IMR-90 (cell line): Measurements from ENCODE around the gene LYPD6B. TPM values are rescaled to one million over a fixed set of nuclear protein-coding genes. Genes with fewer than 3 reads are reported as not detected.

Experiments
- ATAC-seq: fragments of 200-7000 bp; cut with Tn5 transposase; 2 replicates; pipeline ENCODE4 v1.9.1; 2020; ENCODE audit warnings: low read depth, mild to moderate bottlenecking, moderate library complexity
- BruUV-seq: library from RNA; stranded (reverse); fragments of 400-500 nt; replicated peaks from 2 replicates; lab custom pipeline; 2021; lab: Mats Ljungman, UMichigan
- CTCF ChIA-PET: fragments of 300-600 bp; formaldehyde crosslinking; extraction: SDS; loops from one replicate; lab custom pipeline; 2021; ENCODE audit warnings: antibody characterized with exemption; lab: Yijun Ruan, JAX
- POLR2A ChIA-PET: fragments of 300-600 bp; sonication (Branson Sonifier 250); formaldehyde crosslinking; loops from one replicate; lab custom pipeline; 2022; ENCODE audit warnings: antibody characterized with exemption; ENCODE audit not compliant: unreplicated experiment; lab: Charles Lee
- DNase-seq: peaks from one replicate; pipeline ENCODE4 v3.0.0; 2013
- H2AFZ ChIP-seq: replicated peaks from 2 replicates; pipeline ENCODE3; 2013; ENCODE audit warnings: low read length, mild to moderate bottlenecking; ENCODE audit not compliant: poor library complexity
- H2AK5ac ChIP-seq: 2 replicates; pipeline ENCODE4 v1.6.1; 2013; ENCODE audit warnings: low read depth, low read length, inconsistent platforms
- H2AK9ac ChIP-seq: replicated peaks from 2 replicates; pipeline ENCODE3; 2013; ENCODE audit warnings: mild to moderate bottlenecking, low read depth, low read length, moderate library complexity; ENCODE audit not compliant: poor library complexity
- H2BK120ac ChIP-seq: 2 replicates; pipeline ENCODE4 v1.6.1; 2013; ENCODE audit warnings: low read depth, low read length, inconsistent platforms
- H2BK15ac ChIP-seq: 3 replicates; pipeline ENCODE4 v1.6.1; 2013; ENCODE audit warnings: low read depth, low read length, inconsistent platforms
- H2BK20ac ChIP-seq: 2 replicates; pipeline ENCODE4 v1.6.1; 2013; ENCODE audit warnings: low read depth, mild to moderate bottlenecking, inconsistent platforms, low read length, moderate library complexity
- H2BK5ac ChIP-seq: 2 replicates; pipeline ENCODE4 v1.6.1; 2013; ENCODE audit warnings: mild to moderate bottlenecking, low read depth, low read length, inconsistent platforms; ENCODE audit not compliant: poor library complexity, severe bottlenecking
- H3K14ac ChIP-seq: replicated peaks from 2 replicates; pipeline ENCODE4 v1.6.1; 2013; ENCODE audit warnings: low read depth, low read length, inconsistent platforms
- H3K18ac ChIP-seq: 2 replicates; pipeline ENCODE4 v1.6.1; 2013; ENCODE audit warnings: low read depth, low read length, control low read depth
- H3K23ac ChIP-seq: 2 replicates; pipeline ENCODE4 v1.6.1; 2013; ENCODE audit warnings: low read depth, low read length, inconsistent platforms
- H3K27ac ChIP-seq: 2 replicates; pipeline ENCODE4 v1.5.1; 2013; ENCODE audit warnings: mild to moderate bottlenecking, control low read depth, low read length; ENCODE audit not compliant: insufficient read depth
- H3K27me3 ChIP-seq: 2 replicates; pipeline ENCODE4 v1.6.1; 2013; ENCODE audit warnings: low read length; ENCODE audit not compliant: control insufficient read depth, insufficient read depth
- H3K36me3 ChIP-seq: 2 replicates; pipeline ENCODE4 v1.6.1; 2013; ENCODE audit warnings: low read length, mixed read lengths; ENCODE audit not compliant: control insufficient read depth, insufficient read depth
- H3K4ac ChIP-seq: 2 replicates; pipeline ENCODE4 v1.6.1; 2013; ENCODE audit warnings: low read depth, low read length, inconsistent platforms
- H3K4me1 ChIP-seq: 2 replicates; pipeline ENCODE4 v1.6.1; 2013; ENCODE audit warnings: low read length, mixed read lengths; ENCODE audit not compliant: control insufficient read depth, insufficient read depth
- H3K4me2 ChIP-seq: 2 replicates; pipeline ENCODE4 v1.6.1; 2013; ENCODE audit warnings: low read depth, mild to moderate bottlenecking, control low read depth, low read length, moderate library complexity
- H3K4me3 ChIP-seq: 2 replicates; pipeline ENCODE4 v1.5.1; 2013; ENCODE audit warnings: low read depth, mild to moderate bottlenecking, control low read depth, low read length, moderate library complexity; ENCODE audit not compliant: insufficient read depth
- H3K56ac ChIP-seq: 2 replicates; pipeline ENCODE4 v1.6.1; 2013; ENCODE audit warnings: low read length, inconsistent platforms; ENCODE audit not compliant: insufficient read depth; ENCODE audit errors: extremely low read depth
- H3K79me1 ChIP-seq, 2 experiments: 2 replicates each; pipeline ENCODE4 v1.6.1; 2013; ENCODE audit warnings: low read length in 2 of 2, inconsistent platforms in 1 of 2, low read depth in 1 of 2
- H3K9ac ChIP-seq: 2 replicates; pipeline ENCODE4 v1.6.1; 2013; ENCODE audit warnings: low read depth, low read length, control low read depth
- H3K9me1 ChIP-seq: 2 replicates; pipeline ENCODE4 v1.6.1; 2013; ENCODE audit warnings: low read length, inconsistent platforms; ENCODE audit not compliant: insufficient read depth
- H3K9me3 ChIP-seq: 2 replicates; pipeline ENCODE4 v1.6.1; 2013; ENCODE audit warnings: low read length; ENCODE audit not compliant: control insufficient read depth, insufficient read depth
- H4K20me1 ChIP-seq: 2 replicates; pipeline ENCODE4 v1.6.1; 2013; ENCODE audit warnings: low read length, inconsistent platforms; ENCODE audit not compliant: insufficient read depth
- H4K5ac ChIP-seq: 2 replicates; pipeline ENCODE4 v1.6.1; 2013; ENCODE audit warnings: mild to moderate bottlenecking, low read depth, low read length, control low read depth
- H4K8ac ChIP-seq, 2 experiments: 2 replicates each; pipeline ENCODE4 v1.6.1; 2013; ENCODE audit warnings: low read depth in 2 of 2, low read length in 2 of 2, control low read depth in 1 of 2, inconsistent platforms in 1 of 2
- H4K91ac ChIP-seq: 2 replicates; pipeline ENCODE4 v1.6.1; 2013; ENCODE audit warnings: low read depth, low read length, inconsistent platforms; ENCODE audit not compliant: insufficient read depth
- BHLHE40 ChIP-seq: fragments of 150-350 bp; IDR thresholded peaks from 2 replicates; pipeline ENCODE4 v1.6.1; 2016; ENCODE audit warnings: mild to moderate bottlenecking, low read depth, low read length
- CEBPB ChIP-seq: IDR thresholded peaks from 2 replicates; pipeline ENCODE4 v1.6.1; 2012; ENCODE audit warnings: low read depth, low read length, improper control_type of control experiment
- CHD1 ChIP-seq: IDR thresholded peaks from 2 replicates; pipeline ENCODE4 v1.6.1; 2012; ENCODE audit warnings: low read depth, low read length, improper control_type of control experiment
- CTCF ChIP-seq: conservative IDR thresholded peaks from 2 replicates; pipeline ENCODE4 v1.5.1; 2012; ENCODE audit warnings: mild to moderate bottlenecking, low read depth, low read length, improper control_type of control experiment
- ELK1 ChIP-seq: fragments of 150-350 bp; IDR thresholded peaks from 2 replicates; pipeline ENCODE4 v1.6.1; 2016; ENCODE audit warnings: low read depth, mild to moderate bottlenecking, low read length, moderate library complexity, borderline replicate concordance
- FOS ChIP-seq: fragments of 150-350 bp; IDR thresholded peaks from 2 replicates; pipeline ENCODE4 v1.6.1; 2016; ENCODE audit warnings: low read depth, low read length
- MAFK ChIP-seq: IDR thresholded peaks from 2 replicates; pipeline ENCODE4 v1.6.1; 2012; ENCODE audit warnings: low read depth, low read length, improper control_type of control experiment
- MAZ ChIP-seq: IDR thresholded peaks from 2 replicates; pipeline ENCODE4 v1.6.1; 2012; ENCODE audit warnings: low read depth, mild to moderate bottlenecking, low read length, improper control_type of control experiment, moderate library complexity, borderline replicate concordance
- MXI1 ChIP-seq: IDR thresholded peaks from 2 replicates; pipeline ENCODE4 v1.6.1; 2012; ENCODE audit warnings: low read depth, mild to moderate bottlenecking, low read length, moderate library complexity, borderline replicate concordance
- NFE2L2 ChIP-seq: fragments of 150-350 bp; IDR thresholded peaks from 2 replicates; pipeline ENCODE4 v1.6.1; 2016; ENCODE audit warnings: low read depth, mild to moderate bottlenecking, low read length
- POLR2A ChIP-seq: IDR thresholded peaks from 2 replicates; pipeline ENCODE4 v1.6.1; 2012; ENCODE audit warnings: mild to moderate bottlenecking, low read depth, low read length
- RAD21 ChIP-seq: IDR thresholded peaks from 2 replicates; pipeline ENCODE4 v1.6.1; 2012; ENCODE audit warnings: low read length, improper control_type of control experiment
- RCOR1 ChIP-seq: IDR thresholded peaks from 2 replicates; pipeline ENCODE4 v1.6.1; 2012; ENCODE audit warnings: mild to moderate bottlenecking, low read length, improper control_type of control experiment; ENCODE audit not compliant: insufficient replicate concordance
- RFX5 ChIP-seq: IDR thresholded peaks from 2 replicates; pipeline ENCODE4 v1.8.0; 2012; ENCODE audit warnings: low read depth, mild to moderate bottlenecking, low read length, moderate library complexity
- SMC3 ChIP-seq: fragments of 150-350 bp; IDR thresholded peaks from 2 replicates; pipeline ENCODE4 v1.6.1; 2016; ENCODE audit warnings: low read depth, mild to moderate bottlenecking, antibody characterized with exemption, low read length, moderate library complexity
- WGBS, 2 experiments: methylation state at CpG; one replicate each; pipeline versions ENCODE4 v1.1.5 to v1.1.7; 2013; ENCODE audit warnings: missing lambda C conversion rate in 2 of 2; ENCODE audit not compliant: insufficient read length in 1 of 2; ENCODE audit errors: extremely low coverage in 2 of 2; 5-methylcytosine and 5-hydroxymethylcytosine counted together
- dilution Hi-C: fragments of 300-500 bp; cut with HindIII; formaldehyde crosslinking; loops from one replicate; pipeline ENCODE4 v1.14.3; 2018; ENCODE audit warnings: low sequenced_read_pairs; ENCODE audit not compliant: unreplicated experiment
- in situ Hi-C: fragments of 300-500 bp; cut with MboI; formaldehyde crosslinking; loops from 3 replicates; pipeline ENCODE4 v1.14.3; 2019; ENCODE audit warnings: low sequenced_read_pairs, inconsistent platforms, mixed read lengths
- intact Hi-C: fragments of 100-400 bp; cut with micrococcal nuclease; formaldehyde crosslinking; loops from 2 replicates; pipeline ENCODE4 v1.10.0; 2022
- polyA plus RNA-seq, 3 experiments: library from polyadenylated mRNA; depleted of rRNA; stranded (reverse); fragments of >200 nt; gene quantifications; 2 replicates each; pipeline ENCODE4 v1.2.3, GENCODE V29; 2012; ENCODE audit warnings: low replicate concordance in 1 of 3
- total RNA-seq: library from RNA; depleted of rRNA; stranded (reverse); fragments of >200 nt; gene quantifications from 2 replicates; pipeline ENCODE4 v1.2.3, GENCODE V29; 2012
- TF ChIP-seq, protein P1 (sequence below): fragments of 150-350 bp; IDR thresholded peaks from 2 replicates; pipeline ENCODE4 v1.6.1; 2017; ENCODE audit warnings: mild to moderate bottlenecking, antibody characterized with exemption, low read length, low read depth

Gene LYPD6B
- total and polyA plus RNA-seq, 2 of the 4 experiments (the other 2 are of a cell fraction) = 0.05 TPM; not detected in 1

- Histone ChIP-seq H3K4me2 (no peak overlapping the region), H3K4me3 (no peak overlapping the region), H4K20me1 (no peaks in the 10 kb centered on the region), H2AFZ (no peak overlapping the region), H3K79me1 (no peaks in the 10 kb centered on the region), H4K5ac (no peak overlapping the region), H3K4ac (no peak overlapping the region), H2BK120ac (no peak overlapping the region), H3K18ac (no peak overlapping the region), H2AK5ac (no peak overlapping the region), H3K4me1 (no peaks in the 10 kb centered on the region), H3K9ac (no peak overlapping the region), H3K23ac (no peak overlapping the region), H4K8ac (no peak overlapping the region), H2BK20ac (no peak overlapping the region), H3K27ac (no peak overlapping the region), H3K36me3 (no peaks in the 10 kb centered on the region), H2AK9ac (no peak overlapping the region), H4K91ac (no peak overlapping the region), H3K14ac (no peak overlapping the region), H3K56ac (no peak overlapping the region), H3K9me3 (no peaks in the 10 kb centered on the region), H3K27me3 (no peaks in the 10 kb centered on the region), H2BK5ac (no peak overlapping the region), H3K9me1 (no peaks in the 10 kb centered on the region), H2BK15ac (no peak overlapping the region)
- ATAC-seq = no peak
- no CpG with 5 or more reads among the region's 1 CpG for WGBS, 2 experiments
- in situ Hi-C loops (no loop called here), intact Hi-C loops (no loop called here), dilution Hi-C loops (no loop called here)
- POLR2A ChIA-PET = no interaction called here
- CTCF ChIA-PET = no interaction called here
- no peak for TF ChIP-seq CHD1
- no peak for TF ChIP-seq RAD21
- TF ChIP-seq RFX5 = no peak
- no peak for TF ChIP-seq ELK1
- TF ChIP-seq, protein P1, sequence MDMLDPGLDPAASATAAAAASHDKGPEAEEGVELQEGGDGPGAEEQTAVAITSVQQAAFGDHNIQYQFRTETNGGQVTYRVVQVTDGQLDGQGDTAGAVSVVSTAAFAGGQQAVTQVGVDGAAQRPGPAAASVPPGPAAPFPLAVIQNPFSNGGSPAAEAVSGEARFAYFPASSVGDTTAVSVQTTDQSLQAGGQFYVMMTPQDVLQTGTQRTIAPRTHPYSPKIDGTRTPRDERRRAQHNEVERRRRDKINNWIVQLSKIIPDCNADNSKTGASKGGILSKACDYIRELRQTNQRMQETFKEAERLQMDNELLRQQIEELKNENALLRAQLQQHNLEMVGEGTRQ = no peak
- no peak for TF ChIP-seq CEBPB
- no peak for TF ChIP-seq MAZ
- TF ChIP-seq FOS = no peak
- TF ChIP-seq BHLHE40 = no peak
- TF ChIP-seq RCOR1 = no peak
- TF ChIP-seq MAFK = no peak
- TF ChIP-seq POLR2A = no peak
- no peak for TF ChIP-seq CTCF
- no peak for TF ChIP-seq NFE2L2
- no peak for TF ChIP-seq SMC3
- TF ChIP-seq MXI1 = no peak
- DNase-seq = no peak
- BruUV-seq = no TSS peak
Observed at GRCh38 chr2:149104221-149104620, 65.7 kb downstream of the LYPD6B start.
